GM06990 (cell line): ENCODE data around the gene PCDH19.

Source experiments
- DNase-seq: peaks from one replicate; pipeline ENCODE4 v3.0.0-alpha.2; 2011; ENCODE audit not compliant: insufficient read length; ENCODE audit errors: extremely low read depth
- H3K27me3 ChIP-seq: replicated peaks from 2 replicates; pipeline ENCODE4 v1.6.0; 2011; ENCODE audit warnings: low read length; ENCODE audit not compliant: control insufficient read depth, insufficient read depth
- H3K36me3 ChIP-seq: 2 replicates; pipeline ENCODE4 v1.5.1; 2011; ENCODE audit warnings: low read length; ENCODE audit not compliant: control insufficient read depth, insufficient read depth
- H3K4me3 ChIP-seq: replicated peaks from 2 replicates; pipeline ENCODE4 v1.5.1; 2011; ENCODE audit warnings: low read depth, mild to moderate bottlenecking, control low read depth, low read length
- CTCF ChIP-seq: IDR thresholded peaks from 2 replicates; pipeline ENCODE4 v1.5.1; 2011; ENCODE audit warnings: low read length, control low read depth, mild to moderate bottlenecking, inconsistent platforms; ENCODE audit not compliant: insufficient read depth, poor library complexity, severe bottlenecking

Gene PCDH19

GRCh38 chrX:100358766-100359165, 51.3 kb downstream of the PCDH19 start:
- H3K27me3 ChIP-seq: no peaks in the 10 kb centered on the region

GRCh38 chrX:100356351-100356896, 53.6 kb downstream of the PCDH19 start:
- no peak for TF ChIP-seq CTCF
- Histone ChIP-seq H3K4me3 (no peak overlapping the region), H3K27me3 (no peaks in the 10 kb centered on the region), H3K36me3 (no peaks in the 10 kb centered on the region)
- no peak for DNase-seq

More at GRCh38 chrX:100358766-100359165, 51.3 kb downstream of the PCDH19 start:
- no peak for TF ChIP-seq CTCF
- Histone ChIP-seq H3K4me3 (no peak overlapping the region), H3K36me3 (no peaks in the 10 kb centered on the region)
- no peak for DNase-seq

- no peak for TF ChIP-seq CTCF
- Histone ChIP-seq H3K27me3 (no peaks in the 10 kb centered on the region), H3K36me3 (no peaks in the 10 kb centered on the region), H3K4me3 (no peak overlapping the region)
- no peak for DNase-seq
Observed at GRCh38 chrX:100355680-100356079, 54.4 kb downstream of the PCDH19 start.

- Histone ChIP-seq H3K36me3 (no peaks in the 10 kb centered on the region), H3K4me3 (no peak overlapping the region), H3K27me3 (no peaks in the 10 kb centered on the region)
- DNase-seq: no peak
- TF ChIP-seq CTCF: no peak
Observed at GRCh38 chrX:100353326-100353725, 56.7 kb downstream of the PCDH19 start.

GRCh38 chrX:100350704-100351489, 59.2 kb downstream of the PCDH19 start:
- no peak overlapping the region for H3K4me3 ChIP-seq
- H3K36me3 ChIP-seq: no peaks in the 10 kb centered on the region
- DNase-seq: no peak
- no peak for TF ChIP-seq CTCF
- H3K27me3 ChIP-seq: no peaks in the 10 kb centered on the region
